Measurements from ENCODE around the gene DMTF1.
A peak's percentile ranks its signal among the peaks of the same experiment; 100 is the strongest.
"Not testable (repeated sequence)": the region's sequence is repeated elsewhere in the genome, so short reads cannot be mapped to it uniquely, and the experiment has no call there.

Gene DMTF1, protein sequence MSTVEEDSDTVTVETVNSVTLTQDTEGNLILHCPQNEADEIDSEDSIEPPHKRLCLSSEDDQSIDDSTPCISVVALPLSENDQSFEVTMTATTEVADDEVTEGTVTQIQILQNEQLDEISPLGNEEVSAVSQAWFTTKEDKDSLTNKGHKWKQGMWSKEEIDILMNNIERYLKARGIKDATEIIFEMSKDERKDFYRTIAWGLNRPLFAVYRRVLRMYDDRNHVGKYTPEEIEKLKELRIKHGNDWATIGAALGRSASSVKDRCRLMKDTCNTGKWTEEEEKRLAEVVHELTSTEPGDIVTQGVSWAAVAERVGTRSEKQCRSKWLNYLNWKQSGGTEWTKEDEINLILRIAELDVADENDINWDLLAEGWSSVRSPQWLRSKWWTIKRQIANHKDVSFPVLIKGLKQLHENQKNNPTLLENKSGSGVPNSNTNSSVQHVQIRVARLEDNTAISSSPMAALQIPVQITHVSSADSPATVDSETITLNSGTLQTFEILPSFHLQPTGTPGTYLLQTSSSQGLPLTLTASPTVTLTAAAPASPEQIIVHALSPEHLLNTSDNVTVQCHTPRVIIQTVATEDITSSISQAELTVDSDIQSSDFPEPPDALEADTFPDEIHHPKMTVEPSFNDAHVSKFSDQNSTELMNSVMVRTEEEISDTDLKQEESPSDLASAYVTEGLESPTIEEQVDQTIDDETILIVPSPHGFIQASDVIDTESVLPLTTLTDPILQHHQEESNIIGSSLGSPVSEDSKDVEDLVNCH

DNA sequence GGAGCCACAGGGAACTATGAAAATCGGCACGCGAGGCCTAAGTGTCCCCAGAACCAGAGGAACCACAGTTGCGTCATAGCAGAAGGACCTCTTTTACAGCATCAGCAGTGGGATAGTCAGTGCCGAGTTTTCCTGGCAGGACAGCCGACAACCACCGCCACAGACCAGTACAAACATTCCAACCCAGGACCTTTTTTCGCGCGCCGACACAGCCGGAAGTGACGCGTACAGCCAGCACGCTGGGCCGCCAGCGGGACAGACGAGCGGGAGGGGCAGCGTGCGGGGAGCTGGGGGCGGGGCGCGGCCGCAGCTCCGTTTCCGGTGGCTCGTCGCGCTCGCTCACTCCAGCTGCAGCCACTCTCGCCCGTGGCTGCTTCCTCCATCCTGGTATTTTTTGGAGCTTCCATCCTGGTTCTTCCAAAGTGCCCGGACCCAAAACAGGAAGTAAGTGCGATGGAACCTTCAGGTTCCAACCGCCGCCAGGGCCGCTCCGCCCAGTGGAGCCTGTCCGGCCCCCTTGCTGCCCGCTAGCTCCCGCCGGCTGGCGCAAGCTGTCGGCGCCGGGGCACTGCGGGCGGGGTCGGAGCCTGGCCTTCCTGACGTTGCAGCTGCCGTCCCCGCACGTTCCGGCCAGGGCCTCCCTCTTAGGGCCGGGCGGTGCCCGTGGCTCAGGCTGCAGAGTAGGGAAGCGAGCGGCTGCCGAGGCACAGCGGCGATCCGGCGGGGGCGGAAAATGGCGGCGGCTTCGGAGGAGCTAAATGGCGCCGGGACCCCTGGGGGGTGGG is at the start of gene DMTF1:
Gene DMTF1 (plus strand): TSS at position 342 of the 785 bp plus-strand sequence. CDS start 12,489 bp downstream, outside the sequence.
- DNase-seq (ENCODE audit: low spot score), result peak; percentile 95

DNA sequence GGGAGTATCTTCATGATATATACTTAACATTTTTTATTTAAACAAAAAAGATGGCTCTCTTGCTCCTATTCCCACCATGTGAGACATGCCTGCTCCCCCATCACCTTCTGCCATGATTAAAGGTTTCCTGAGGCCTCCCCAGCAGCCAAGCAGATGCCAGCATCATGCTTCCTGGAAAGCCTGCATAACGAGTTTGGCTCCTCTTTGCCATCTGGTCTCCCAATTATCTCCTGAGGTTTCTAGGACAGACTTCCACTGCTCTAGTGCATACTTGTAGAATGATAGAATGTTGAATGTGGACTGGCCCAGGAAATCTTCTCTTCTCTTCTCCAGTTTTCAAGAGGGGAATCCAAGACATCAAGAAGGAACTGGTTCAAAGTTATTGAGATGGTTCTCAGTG is 46.9 kb upstream of the DMTF1 start:
- DNase-seq (ENCODE audit: low spot score), result no peak

DNA sequence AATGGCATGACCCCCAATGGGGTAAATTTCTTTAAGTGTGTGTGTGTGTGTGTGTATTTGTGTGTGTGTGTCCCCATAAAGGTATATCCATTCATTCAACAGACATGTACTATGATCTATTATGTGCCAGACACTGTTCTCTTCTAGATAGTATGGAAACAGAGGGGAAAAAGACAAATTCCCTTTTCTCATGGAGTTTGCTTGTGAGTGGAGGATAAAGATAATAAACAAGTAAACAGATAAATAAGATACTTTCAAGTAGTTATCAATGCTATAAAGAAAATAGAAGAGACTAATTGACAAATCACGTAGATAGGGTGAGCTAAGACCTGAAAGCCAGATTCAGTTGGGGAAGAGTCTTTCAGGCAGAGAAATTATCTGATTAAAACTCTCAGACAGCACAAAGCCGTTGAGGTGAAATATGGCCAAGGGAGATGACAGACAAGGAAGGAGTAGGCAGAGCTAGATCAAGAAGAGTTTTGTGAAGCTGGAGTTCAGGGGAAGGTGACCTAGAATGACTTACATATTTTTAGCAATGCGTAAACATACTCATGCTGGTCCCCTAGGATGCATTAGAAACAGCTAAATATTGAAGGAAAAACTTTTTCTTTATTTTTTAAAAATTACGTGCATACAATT is 45.2 kb upstream of the DMTF1 start:
- no peak for DNase-seq (ENCODE audit: low spot score)

DNA sequence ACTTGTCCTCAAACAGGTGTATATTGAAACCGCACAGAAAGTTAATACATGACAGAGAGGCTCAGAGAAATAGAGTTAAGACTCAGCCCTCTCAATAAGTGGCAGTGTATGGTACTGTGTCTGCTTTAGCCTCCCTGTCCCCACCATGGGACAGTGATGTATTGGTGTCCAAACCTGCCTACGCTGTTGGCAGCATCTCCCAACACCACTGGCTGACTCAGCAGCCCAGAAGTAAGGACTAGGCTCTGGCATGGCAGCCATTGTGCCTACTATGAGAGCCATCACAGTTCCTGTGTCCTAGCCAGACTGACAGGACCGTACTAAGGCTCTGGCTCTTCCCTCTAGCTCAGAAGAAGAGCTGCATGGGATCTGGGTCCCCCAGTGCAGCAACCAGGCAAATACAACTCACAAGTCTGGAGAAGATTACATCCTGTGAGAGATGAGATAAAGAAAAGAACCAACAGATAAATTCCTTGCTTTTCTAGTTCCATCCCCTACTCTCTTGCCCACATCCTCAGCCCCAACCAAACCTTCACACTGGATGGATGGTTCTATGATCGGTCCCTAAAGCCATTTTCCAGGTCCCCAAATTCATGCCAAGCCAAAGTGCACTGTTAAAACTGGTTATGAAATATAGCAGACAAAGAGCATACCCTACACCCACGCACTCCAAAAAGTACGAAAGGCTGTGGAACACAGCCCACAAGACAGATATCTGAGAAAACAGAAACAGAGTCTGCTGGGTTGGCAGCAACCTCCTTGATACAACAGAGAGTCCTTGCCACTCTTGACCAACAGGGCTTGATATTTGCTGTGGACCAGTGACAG is 44.1 kb upstream of the DMTF1 start:
- DNase-seq (ENCODE audit: low spot score), result no peak

DNA sequence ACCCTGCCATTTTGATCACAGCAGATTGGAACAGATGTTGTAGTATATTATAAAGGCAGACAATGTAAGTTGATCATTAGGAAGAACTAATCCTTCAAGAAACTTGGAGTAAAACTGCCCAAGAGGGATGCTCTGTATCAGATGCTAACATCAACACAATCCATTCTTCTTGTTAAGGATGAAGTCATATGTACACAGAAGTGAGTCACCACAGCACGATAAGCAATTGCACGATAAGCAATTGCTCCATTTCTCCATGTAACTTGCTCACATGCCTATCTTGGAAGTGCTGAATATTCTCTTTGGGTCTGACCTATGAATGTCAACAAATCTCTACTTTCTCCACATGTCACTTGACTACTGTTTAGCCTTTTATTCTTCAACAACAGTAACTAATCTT is 41.5 kb upstream of the DMTF1 start:
- peak; percentile 18 for DNase-seq (ENCODE audit: low spot score)

DNA sequence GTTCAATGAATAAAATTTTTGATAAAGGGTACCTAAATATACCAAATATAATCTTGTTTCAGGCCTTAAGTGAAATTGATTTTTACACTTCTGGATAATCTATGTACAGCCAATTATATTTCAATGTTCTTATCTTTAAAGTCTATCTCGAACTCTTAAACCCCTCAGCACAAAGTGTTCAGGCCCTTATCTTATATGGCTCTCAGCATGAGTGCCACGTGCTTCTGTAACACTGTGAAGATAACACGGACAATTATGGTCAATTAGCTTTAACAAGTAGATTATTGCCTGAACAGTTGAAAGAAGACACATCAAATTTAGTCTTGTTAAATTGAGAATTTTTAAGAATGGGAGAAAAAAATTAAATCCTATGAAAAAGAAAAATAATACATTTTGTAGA is 40.4 kb upstream of the DMTF1 start:
- no peak for DNase-seq (ENCODE audit: low spot score)

DNA sequence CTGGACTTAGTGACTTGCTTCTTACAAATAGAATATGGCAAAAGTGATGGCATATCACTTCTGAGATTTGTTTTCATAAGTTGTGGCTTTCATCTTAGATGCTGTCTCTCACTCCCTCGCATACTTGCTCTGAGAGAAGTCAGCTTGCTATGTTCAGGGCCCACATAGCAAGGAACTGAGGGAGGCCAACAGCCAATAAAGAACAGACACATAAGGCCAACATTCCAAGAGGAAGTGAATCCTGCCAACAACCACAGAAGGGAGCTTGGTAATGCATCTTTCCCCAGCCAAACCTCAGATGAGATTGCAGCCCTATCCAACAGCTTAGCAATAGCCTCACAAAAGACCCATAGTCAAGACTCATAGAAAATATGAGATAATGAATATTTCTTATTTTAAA is 39.2 kb upstream of the DMTF1 start:
- no peak for DNase-seq (ENCODE audit: low spot score)

DNA sequence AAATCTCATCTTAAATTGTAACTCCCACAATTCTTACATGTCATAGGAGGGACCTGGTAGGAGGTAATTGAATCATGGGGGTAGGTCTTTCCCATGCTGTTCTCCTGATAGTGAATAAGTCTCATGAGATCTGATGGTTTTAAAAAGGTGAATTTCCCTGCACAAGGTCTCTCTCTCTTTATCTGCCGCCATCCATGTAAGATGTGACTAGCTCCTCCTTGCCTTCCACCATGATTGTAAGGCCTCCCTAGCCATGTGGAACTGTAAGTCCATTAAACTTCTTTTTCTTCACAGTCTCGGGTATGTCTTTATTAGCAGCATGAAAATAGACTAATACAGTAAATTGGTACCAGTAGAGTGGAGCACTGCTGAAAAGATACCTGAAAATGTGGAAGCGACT is 38.3 kb upstream of the DMTF1 start:
- DNase-seq (ENCODE audit: low spot score), result not testable (repeated sequence)

DNA sequence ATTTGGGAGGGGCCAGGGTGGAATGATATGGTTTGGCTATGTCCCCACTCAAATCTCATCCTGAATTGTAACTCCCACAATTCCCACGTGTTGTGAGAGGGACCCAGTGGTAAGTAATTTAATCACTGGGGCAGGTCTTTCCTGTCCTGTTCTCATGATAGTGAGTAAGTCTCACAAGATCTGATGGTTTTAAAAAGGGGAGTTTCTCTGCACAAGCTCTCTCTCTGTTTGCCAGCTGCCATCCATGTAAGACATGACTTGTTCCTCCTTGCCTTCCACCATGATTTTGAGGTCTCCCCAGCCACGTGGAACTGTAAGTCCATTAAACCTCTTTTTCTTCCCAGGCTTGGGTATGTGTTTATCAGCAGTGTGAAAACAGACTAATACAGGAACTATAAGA is 36.5 kb upstream of the DMTF1 start:
- DNase-seq (ENCODE audit: low spot score), result not testable (repeated sequence)

DNA sequence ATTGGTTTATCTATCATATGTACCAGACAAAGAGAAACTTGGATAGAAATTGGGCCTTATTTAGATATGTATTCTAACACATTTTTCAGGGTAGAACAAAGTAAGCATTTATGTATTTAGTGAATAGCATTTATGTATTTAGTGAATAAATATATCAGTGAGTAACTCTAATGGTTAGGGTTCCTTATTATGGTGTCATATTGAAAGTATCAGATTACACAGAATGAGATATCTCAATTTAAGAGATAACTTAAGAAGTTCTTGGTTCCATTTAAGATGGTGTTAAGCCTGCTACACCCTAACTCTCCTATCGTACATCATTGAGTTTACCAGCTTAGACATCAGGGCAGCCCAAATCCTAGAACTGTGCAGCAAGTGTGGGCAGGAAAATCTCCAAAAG is 35.9 kb upstream of the DMTF1 start:
- no peak for DNase-seq (ENCODE audit: low spot score)

DNA sequence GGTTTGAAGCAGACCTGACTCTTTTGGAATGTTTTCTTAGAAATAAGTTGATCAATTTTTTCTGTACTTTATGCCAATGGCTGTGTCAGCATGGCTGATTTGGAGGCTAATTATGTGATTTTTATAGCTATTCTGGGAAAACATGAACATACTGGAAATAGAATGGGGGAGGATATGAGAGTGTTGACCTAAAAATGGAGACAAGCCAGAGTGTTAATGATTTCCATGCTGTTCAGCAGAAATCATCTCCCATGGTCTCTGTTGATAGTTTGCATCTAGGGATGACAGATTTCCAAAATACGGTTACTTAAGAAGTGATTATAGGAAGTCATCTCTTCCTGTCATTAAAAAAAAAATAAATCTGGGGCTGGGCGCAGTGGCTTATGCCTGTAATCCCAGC is 32.7 kb upstream of the DMTF1 start:
- no peak for DNase-seq (ENCODE audit: low spot score)

DNA sequence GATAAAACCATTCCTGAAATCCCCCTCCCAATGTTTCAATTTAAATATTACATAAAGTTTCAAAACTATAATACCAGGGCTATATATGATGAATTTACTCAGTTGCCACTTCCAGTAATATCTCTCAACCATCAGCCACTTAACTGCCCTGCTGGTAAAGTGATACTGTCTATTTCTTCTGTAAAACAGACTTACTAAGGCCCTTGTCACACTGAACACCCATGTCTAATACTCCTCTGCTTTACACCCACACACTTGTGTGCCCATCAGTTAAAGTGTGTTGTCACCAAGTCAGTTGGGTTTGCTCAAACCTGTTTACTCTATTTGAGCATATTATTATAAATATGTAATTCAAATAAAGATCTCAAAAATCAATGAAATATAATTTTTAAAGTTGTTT is 29.1 kb upstream of the DMTF1 start:
- DNase-seq (ENCODE audit: low spot score), result no peak

DNA sequence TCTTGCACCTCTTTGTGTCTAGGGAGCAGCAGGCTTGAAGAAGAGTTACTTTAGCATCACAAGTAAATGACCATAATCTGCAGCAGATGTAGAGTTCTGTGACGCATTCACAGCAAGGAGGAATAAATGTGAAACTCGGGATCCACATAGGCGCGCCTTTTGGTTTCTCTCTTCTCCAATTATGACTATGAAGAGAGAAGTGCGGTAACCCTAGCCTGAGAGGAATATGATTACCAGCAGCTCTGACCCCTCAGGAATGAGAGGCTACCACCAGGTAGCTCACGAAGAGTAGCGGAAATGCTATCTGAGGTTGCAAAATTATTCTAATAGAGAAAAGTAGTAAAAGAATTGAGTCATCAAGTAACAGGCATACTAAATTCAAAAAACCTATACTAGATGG is 25.2 kb upstream of the DMTF1 start:
- DNase-seq (ENCODE audit: low spot score), result no peak

DNA sequence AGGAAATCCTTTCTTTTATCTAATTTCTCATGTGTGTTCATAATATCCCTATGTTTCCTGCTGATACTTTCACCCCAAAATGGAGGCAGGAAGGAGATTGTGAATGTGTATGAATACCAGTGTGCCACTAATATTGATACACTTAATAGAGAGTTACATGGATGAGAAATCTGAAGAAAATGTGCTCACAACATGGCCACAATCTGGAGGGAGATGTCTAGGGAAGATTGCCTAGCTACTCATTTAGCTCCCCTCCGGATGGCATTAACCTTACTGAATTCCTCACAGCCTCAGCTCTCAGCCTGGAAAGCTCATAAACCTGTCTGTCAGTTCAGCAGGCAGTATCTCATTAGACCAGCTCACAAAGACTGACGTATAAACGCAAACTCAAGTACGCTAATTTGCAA is 23.4 kb upstream of the DMTF1 start:
- no peak for DNase-seq (ENCODE audit: low spot score)

DNA sequence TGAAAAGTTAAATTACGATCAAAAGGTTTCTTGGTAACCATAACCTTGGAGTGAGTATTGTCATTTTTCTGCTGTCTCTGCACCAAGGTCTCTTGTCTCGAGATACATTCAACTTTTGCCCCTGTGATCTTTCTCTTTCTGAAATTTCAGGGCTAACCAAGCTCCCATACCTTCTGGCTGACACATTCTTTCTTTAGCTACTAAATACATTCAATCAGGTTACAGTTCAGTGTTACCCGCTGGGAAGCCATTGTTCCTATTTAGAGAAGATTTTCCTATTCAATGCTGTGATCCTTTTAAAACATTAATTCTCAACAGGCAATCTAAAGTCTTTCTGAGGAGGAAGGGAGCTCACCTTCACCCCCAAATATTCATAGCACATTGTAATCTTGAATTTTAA is 22.9 kb upstream of the DMTF1 start:
- no peak for DNase-seq (ENCODE audit: low spot score)

DNA sequence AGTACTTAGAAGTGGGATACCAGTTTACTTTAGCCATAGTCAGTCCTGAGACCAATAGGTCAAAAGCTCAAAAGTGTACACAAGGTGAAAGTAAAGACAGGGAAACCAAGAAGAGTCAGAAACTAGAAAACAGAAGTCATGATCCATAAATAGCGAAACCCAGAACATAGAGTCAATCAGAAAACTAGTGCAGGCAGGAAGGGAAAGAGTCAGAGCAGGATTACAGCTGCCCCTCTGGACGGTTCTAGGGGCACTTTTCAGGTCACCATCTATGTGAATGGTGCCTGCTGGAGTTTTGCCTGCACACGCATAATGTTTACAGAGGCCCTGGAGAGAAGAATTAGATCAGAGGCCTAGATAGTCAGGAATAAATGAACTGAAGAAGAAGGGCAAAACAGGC is 22.4 kb upstream of the DMTF1 start:
- no peak for DNase-seq (ENCODE audit: low spot score)

DNA sequence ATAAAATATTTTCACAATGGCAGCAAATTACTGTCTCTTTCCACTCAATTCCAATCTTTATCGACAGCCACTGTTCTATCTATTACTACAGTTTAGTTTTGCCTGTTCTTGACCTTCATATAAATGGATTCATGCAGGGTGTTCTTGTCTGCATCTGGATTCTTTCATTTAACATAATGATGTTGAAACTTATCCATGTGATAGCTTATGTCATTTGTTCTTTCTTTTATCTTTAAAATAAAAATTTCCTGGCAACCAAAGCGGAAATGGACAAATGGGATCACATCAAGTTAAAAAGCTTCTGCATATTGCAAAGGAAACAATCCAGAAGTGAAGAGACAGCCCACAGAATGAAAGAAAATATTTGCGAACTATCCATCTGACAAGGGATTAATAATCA is 20.5 kb upstream of the DMTF1 start:
- DNase-seq (ENCODE audit: low spot score), result no peak

DNA sequence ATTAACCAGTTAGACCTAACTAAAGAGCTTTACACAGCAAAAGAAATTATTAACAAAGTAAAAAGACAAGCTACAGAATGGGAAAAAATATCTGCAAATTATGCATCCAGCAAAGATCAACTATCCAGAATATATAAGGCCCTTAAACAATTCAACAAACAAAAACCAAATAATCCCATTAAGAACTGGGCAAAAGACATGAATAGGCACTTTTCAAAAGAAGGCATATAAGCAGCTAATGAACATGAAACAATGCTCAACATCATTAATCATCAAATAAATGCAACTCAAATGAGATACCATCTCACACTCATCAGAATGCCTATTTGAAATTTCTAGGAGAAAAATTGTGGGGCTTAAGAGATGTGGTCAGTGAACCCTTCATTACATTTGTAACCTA is 15.0 kb upstream of the DMTF1 start:
- DNase-seq (ENCODE audit: low spot score), result no peak

DNA sequence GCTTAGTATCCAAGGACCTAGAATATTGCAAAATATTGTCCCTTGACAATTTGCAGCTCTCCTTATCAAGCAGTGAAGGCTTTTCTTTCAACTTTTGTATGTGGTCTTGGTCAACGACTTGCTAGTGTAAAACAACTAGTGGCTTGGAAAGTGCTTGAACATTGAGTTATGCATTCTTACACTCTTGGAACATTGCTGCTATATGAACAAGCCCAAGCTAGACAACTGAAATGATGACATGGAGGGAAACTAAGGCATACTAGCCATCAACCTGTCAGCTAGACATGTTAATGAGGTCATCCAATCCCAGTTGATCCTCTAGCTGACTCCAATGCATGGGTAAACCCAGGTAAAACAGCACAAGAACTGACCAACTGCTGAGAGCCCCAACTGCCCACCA is 12.7 kb upstream of the DMTF1 start:
- DNase-seq (ENCODE audit: low spot score), result no peak

DNA sequence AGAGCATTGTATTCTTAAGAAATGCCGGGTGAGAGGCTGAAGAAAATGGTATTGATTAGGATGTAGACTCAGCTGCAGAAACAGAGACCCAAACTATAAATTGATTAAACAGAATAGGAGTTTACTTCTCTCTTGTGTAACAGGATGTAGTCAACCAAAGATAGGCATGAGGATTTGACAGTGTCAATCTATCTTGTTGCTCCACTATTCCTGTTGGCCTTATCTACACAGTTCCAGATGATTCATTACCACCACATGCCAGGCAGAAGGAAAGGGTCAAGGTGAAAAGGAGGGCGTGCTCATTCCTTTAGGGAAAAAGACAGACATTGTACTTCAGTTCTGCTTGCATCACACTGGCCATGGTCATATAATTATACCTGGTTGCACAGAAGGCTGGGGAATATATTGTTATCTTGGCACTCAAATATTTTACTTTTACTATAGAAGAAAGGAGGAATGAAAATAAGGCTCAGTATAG is 11.9 kb upstream of the DMTF1 start:
- no peak for DNase-seq (ENCODE audit: low spot score)

DNA sequence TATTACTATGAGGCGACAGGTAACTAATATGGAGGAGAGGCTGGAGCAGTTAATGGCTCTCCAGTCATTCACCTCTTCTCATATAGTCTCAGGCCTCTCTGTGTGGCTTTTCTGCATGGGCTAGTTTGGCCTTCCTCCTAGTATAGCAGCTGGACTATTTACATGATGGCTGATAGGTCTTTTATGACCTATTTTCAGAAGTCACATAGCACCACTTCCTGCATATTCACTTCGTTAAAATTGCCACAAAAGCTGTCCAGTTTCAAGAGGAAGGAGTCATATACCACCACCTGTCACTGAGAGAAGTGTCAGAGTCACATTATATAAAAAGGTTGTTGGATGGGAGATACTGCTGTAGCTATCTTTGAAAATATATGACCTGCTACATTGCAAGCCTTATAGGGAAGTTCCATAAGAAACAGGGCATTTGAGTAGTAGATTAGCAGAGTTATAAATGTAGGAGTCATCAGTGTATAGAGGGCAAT is 8.0 kb upstream of the DMTF1 start:
- DNase-seq (ENCODE audit: low spot score), result no peak

Data from COLO829 (cell line).